ENCODE data around the gene CASP14. TPM values are rescaled to one million over a fixed set of nuclear protein-coding genes. Genes with fewer than 3 reads are reported as not detected.

CASP14 gene
- total and polyA plus RNA-seq, 10 of the 15 experiments (the other 5 are each of a cell fraction or from before 2014, with no cell fraction given) = 0.06 to 0.40 (median 0.13) TPM; not detected in 2

- Histone ChIP-seq H2AFZ (ENCODE audit: control insufficient read depth, low read depth, low read length) (no peak overlapping the region), H3K27ac (ENCODE audit: control insufficient read depth, insufficient read depth) (no peak overlapping the region), H3K36me3 (ENCODE audit: control insufficient read depth in 2 of 2, insufficient read depth in 2 of 2, low read length in 1 of 2) (no peaks in the 10 kb centered on the region), H3K4me3 (no peak overlapping the region), H3K79me2 (ENCODE audit: control insufficient read depth, insufficient read depth, low read length) (no peaks in the 10 kb centered on the region), H3K4me2 (ENCODE audit: control insufficient read depth, insufficient read depth) (no peak overlapping the region), H3K27me3 (replicated peaks in 1 of 2; ENCODE audit: control insufficient read depth in 2 of 2, insufficient read depth in 2 of 2, low read length in 1 of 2) (no peaks in the 10 kb centered on the region; a peak in 1 of 4 replicates), H3K9ac (ENCODE audit: control insufficient read depth, insufficient read depth, low read length) (no peak overlapping the region), H4K20me1 (ENCODE audit: control insufficient read depth, insufficient read depth) (no peaks in the 10 kb centered on the region), H3K9me3 (replicated peaks; ENCODE audit: control insufficient read depth, insufficient read depth, low read length) (no peaks in the 10 kb centered on the region), H3K4me1 (ENCODE audit: control insufficient read depth, insufficient read depth, low read length) (no peaks in the 10 kb centered on the region)
- ChIA-PET POLR2A (no interaction called here), CTCF (no interaction called here), SMC1A (ENCODE audit: uncharacterized antibody, unreplicated experiment) (interaction anchor here (0.7 kb wide), 1 partner anchor 316 kb away, joined by 3 read pairs; no protein-coding TSS in a partner anchor), RAD21 (ENCODE audit: unreplicated experiment) (no interaction called here)
- FAIRE-seq = no peak
- no peak for DNase-seq (ENCODE audit: low read depth, low spot score)
- TF ChIP-seq PAX8 (IDR thresholded peaks at IDR 0.05) = no peak
- no peak for TF ChIP-seq STAT1 (conservative IDR thresholded peaks at IDR 0.05)
- intact Hi-C loops (cut with micrococcal nuclease; ENCODE audit: unreplicated experiment) = no loop called here
- in situ Hi-C loops (cut with MboI) = no loop called here
- 8% methylated on average over 3 of the region's 3 CpGs for WGBS (ENCODE audit: insufficient coverage, insufficient replicate concordance, low lambda C conversion rate, missing lambda C conversion rate)
- ATAC-seq = no peak
- BruUV-seq (replicated peaks) = no TSS peak
These were observed 11.0 kb upstream of the CASP14 start for GRCh38 chr19:15038294-15038693.

- Histone ChIP-seq H4K20me1 (ENCODE audit: control insufficient read depth, insufficient read depth) (no peaks in the 10 kb centered on the region), H3K4me1 (ENCODE audit: control insufficient read depth, insufficient read depth, low read length) (no peaks in the 10 kb centered on the region), H3K27ac (ENCODE audit: control insufficient read depth, insufficient read depth) (no peak overlapping the region), H3K79me2 (ENCODE audit: control insufficient read depth, insufficient read depth, low read length) (no peaks in the 10 kb centered on the region), H3K27me3 (replicated peaks in 1 of 2; ENCODE audit: control insufficient read depth in 2 of 2, insufficient read depth in 2 of 2, low read length in 1 of 2) (no peaks in the 10 kb centered on the region; a peak in 1 of 4 replicates), H3K9ac (ENCODE audit: control insufficient read depth, insufficient read depth, low read length) (no peak overlapping the region), H3K4me2 (ENCODE audit: control insufficient read depth, insufficient read depth) (no peak overlapping the region), H3K4me3 (no peak overlapping the region), H2AFZ (ENCODE audit: control insufficient read depth, low read depth, low read length) (no peak overlapping the region), H3K9me3 (replicated peaks; ENCODE audit: control insufficient read depth, insufficient read depth, low read length) (no peaks in the 10 kb centered on the region), H3K36me3 (ENCODE audit: control insufficient read depth in 2 of 2, insufficient read depth in 2 of 2, low read length in 1 of 2) (no peaks in the 10 kb centered on the region)
- DNase-seq (ENCODE audit: low read depth, low spot score) (no peak), ATAC-seq (no peak), FAIRE-seq (no peak)
- ChIA-PET RAD21 (ENCODE audit: unreplicated experiment) (no interaction called here), SMC1A (ENCODE audit: uncharacterized antibody, unreplicated experiment) (no interaction called here), CTCF (no interaction called here), POLR2A (no interaction called here)
- WGBS (ENCODE audit: insufficient coverage, insufficient replicate concordance, low lambda C conversion rate, missing lambda C conversion rate) = 0% methylated on average over 1 of the region's 1 CpG
- in situ Hi-C loops (cut with MboI) (no loop called here), intact Hi-C loops (cut with micrococcal nuclease; ENCODE audit: unreplicated experiment) (no loop called here)
- no TSS peak for BruUV-seq (replicated peaks)
- TF ChIP-seq KLF5 (IDR thresholded peaks at IDR 0.05; ENCODE audit: partially characterized antibody) (no peak), SREBF1 (IDR thresholded peaks at IDR 0.05; ENCODE audit: low read length) (no peak), DPF2 (IDR thresholded peaks at IDR 0.05) (no peak), SMARCA5 (IDR thresholded peaks at IDR 0.05) (no peak), MLLT1 (IDR thresholded peaks at IDR 0.05) (no peak), PBX3 (IDR thresholded peaks at IDR 0.05; ENCODE audit: insufficient replicate concordance, low read depth, low read length) (no peak)
- TF ChIP-seq, protein P1, sequence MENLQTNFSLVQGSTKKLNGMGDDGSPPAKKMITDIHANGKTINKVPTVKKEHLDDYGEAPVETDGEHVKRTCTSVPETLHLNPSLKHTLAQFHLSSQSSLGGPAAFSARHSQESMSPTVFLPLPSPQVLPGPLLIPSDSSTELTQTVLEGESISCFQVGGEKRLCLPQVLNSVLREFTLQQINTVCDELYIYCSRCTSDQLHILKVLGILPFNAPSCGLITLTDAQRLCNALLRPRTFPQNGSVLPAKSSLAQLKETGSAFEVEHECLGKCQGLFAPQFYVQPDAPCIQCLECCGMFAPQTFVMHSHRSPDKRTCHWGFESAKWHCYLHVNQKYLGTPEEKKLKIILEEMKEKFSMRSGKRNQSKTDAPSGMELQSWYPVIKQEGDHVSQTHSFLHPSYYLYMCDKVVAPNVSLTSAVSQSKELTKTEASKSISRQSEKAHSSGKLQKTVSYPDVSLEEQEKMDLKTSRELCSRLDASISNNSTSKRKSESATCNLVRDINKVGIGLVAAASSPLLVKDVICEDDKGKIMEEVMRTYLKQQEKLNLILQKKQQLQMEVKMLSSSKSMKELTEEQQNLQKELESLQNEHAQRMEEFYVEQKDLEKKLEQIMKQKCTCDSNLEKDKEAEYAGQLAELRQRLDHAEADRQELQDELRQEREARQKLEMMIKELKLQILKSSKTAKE (IDR thresholded peaks at IDR 0.05; ENCODE audit: low read depth, poor library complexity, severe bottlenecking) = no peak
These were observed 7.3 kb upstream of the CASP14 start for GRCh38 chr19:15042003-15042402.

Data from GM12878 (cell line).